ENCODE data around the gene ARL16.

- TF ChIP-seq CTCF (IDR thresholded peaks at IDR 0.05) (no peak), POLR2A (IDR thresholded peaks at IDR 0.05) (no peak)
These were observed 32.6 kb downstream of the ARL16 start for GRCh38 chr17:81650951-81651350.
